ENCODE measurements around the gene HNRNPC. TPM values are rescaled to one million over a fixed set of nuclear protein-coding genes. Genes with fewer than 3 reads are reported as not detected.
A peak's percentile ranks its signal among the peaks of the same experiment; 100 is the strongest.

The HNRNPC gene
- polyA plus RNA-seq (2011; rRNA removed) (1,057 and 1,207 TPM in 2 replicates), polyA plus RNA-seq (2017; fragmentation: RNase III; extraction: RNeasy Plus Mini Kit Qiagen cat#74134 plus additional on column Dnase treatment) (1,069 to 1,196 TPM (median 1,087 TPM) in 3 replicates), polyA minus RNA-seq (2011; rRNA and poly(A)+ RNA removed) (580 and 783 TPM in 2 replicates)
- 399 and 453 TPM in 2 replicates for polyA plus RNA-seq (2012; cell fraction: cytosol; rRNA removed)
- 407 and 724 TPM in 2 replicates for polyA plus RNA-seq (2012; cell fraction: nucleus; rRNA removed)

- Histone ChIP-seq H3K27ac (peak within 1 kb of the TSS; percentile 94 to 96), H3K9me3 (no peaks in the 10 kb centered on the region), H3K4me2 (peak within 1 kb of the TSS; percentile 97), H3K4me1 (peaks cover 28% of the 10 kb centered on the region), H3K4me3 (peak within 1 kb of the TSS; percentile 85)
- DNase-seq (ENCODE audit: low read depth in 1 of 2, low spot score in 1 of 2) (peak; percentile 98 to 100), ATAC-seq (peak; percentile 97), FAIRE-seq (peak; percentile 93)
- CTCF ChIA-PET, result interaction anchor here (0.9 kb wide), 1 partner anchor 103 kb away, joined by 3 read pairs; no protein-coding TSS in a partner anchor
- POLR2A ChIA-PET, result no interaction called here
- WGBS (ENCODE audit: missing lambda C conversion rate), result under 1% methylated on average over 48 of the region's 49 CpGs
- TF ChIP-seq ZSCAN20 (CRISPR knock-in tag; IDR thresholded peaks at IDR 0.05) (no peak), FOSL2 (IDR thresholded peaks at IDR 0.05) (no peak), FOSL2 (CRISPR knock-in tag; IDR thresholded peaks at IDR 0.05) (no peak), POLR2A (IDR thresholded peaks at IDR 0.05; ENCODE audit: low read length) (peak; percentile 94), E2F6 (IDR thresholded peaks at IDR 0.05; ENCODE audit: borderline replicate concordance, low read depth) (no peak), RNF2 (IDR thresholded peaks at IDR 0.05; ENCODE audit: borderline replicate concordance, low read depth) (no peak), HOXB13 (CRISPR knock-in tag; IDR thresholded peaks at IDR 0.05; ENCODE audit: low read depth) (no peak), NFE2L2 (conservative IDR thresholded peaks at IDR 0.05; ENCODE audit: low read length) (no peak), EP300 (IDR thresholded peaks at IDR 0.05) (no peak), HDAC2 (IDR thresholded peaks at IDR 0.05) (no peak), MYC (IDR thresholded peaks at IDR 0.05; ENCODE audit: borderline replicate concordance, low read length) (no peak; the same call in 1 of the 2 replicates), ZC3H11A (IDR thresholded peaks at IDR 0.05) (no peak), HEYL (CRISPR knock-in tag; IDR thresholded peaks at IDR 0.05) (no peak), CTCF (IDR thresholded peaks at IDR 0.05) (no peak), KDM5A (IDR thresholded peaks at IDR 0.05) (no peak), ZNF302 (CRISPR knock-in tag; IDR thresholded peaks at IDR 0.05) (no peak), MAZ (IDR thresholded peaks at IDR 0.05; ENCODE audit: borderline replicate concordance, low read depth, low read length) (no peak; the same call in 1 of the 2 replicates), MAX (IDR thresholded peaks at IDR 0.05) (0 out of 2 replicates have a peak, but pooled peaks have one; percentile 44), NR3C1 (IDR thresholded peaks at IDR 0.05) (no peak), PHF8 (IDR thresholded peaks at IDR 0.05; ENCODE audit: borderline replicate concordance, low read depth) (peak; percentile 49), JUNB (IDR thresholded peaks at IDR 0.05) (no peak), MAFK (IDR thresholded peaks at IDR 0.05; ENCODE audit: partially characterized antibody) (no peak), ELK1 (IDR thresholded peaks at IDR 0.05; ENCODE audit: low read depth, low read length) (no peak), CBX8 (IDR thresholded peaks at IDR 0.05) (no peak), ESRRA (IDR thresholded peaks at IDR 0.05; ENCODE audit: borderline replicate concordance, low read length) (no peak), NPAS2 (CRISPR knock-in tag; IDR thresholded peaks at IDR 0.05; ENCODE audit: borderline replicate concordance) (no peak), EHMT2 (IDR thresholded peaks at IDR 0.05; ENCODE audit: low read depth) (no peak), ZFP36 (IDR thresholded peaks at IDR 0.05; ENCODE audit: borderline replicate concordance, partially characterized antibody) (no peak), RARB (CRISPR knock-in tag; IDR thresholded peaks at IDR 0.05) (no peak), TP53 (CRISPR knock-in tag; IDR thresholded peaks at IDR 0.05) (0 out of 2 replicates have a peak, but pooled peaks have one; percentile 5), HMGXB4 (CRISPR knock-in tag; IDR thresholded peaks at IDR 0.05; ENCODE audit: borderline replicate concordance) (no peak), FOSB (CRISPR knock-in tag; IDR thresholded peaks at IDR 0.05) (no peak), HES2 (IDR thresholded peaks at IDR 0.05) (no peak), RFX5 (IDR thresholded peaks at IDR 0.05) (peak; percentile 82), CHD2 (IDR thresholded peaks at IDR 0.05; ENCODE audit: low read length, partially characterized antibody) (peak; percentile 51), SREBF2 (IDR thresholded peaks at IDR 0.05) (no peak), GATA3 (IDR thresholded peaks at IDR 0.05; ENCODE audit: borderline replicate concordance) (no peak; the same call in 1 of the 2 replicates)
These were observed at the start of gene HNRNPC for GRCh38 chr14:21269252-21270046. Gene HNRNPC, minus strand, starts transcription at chr14:21269442. Its CDS starts 35,249 bp downstream, at chr14:21234193.
